ENCODE data around the gene MTHFD1L. TPM values are rescaled to one million over a fixed set of nuclear protein-coding genes. Genes with fewer than 3 reads are reported as not detected.

MTHFD1L gene
- total RNA-seq, 1 donor from 2014 or later = 32.5 TPM

DNA sequence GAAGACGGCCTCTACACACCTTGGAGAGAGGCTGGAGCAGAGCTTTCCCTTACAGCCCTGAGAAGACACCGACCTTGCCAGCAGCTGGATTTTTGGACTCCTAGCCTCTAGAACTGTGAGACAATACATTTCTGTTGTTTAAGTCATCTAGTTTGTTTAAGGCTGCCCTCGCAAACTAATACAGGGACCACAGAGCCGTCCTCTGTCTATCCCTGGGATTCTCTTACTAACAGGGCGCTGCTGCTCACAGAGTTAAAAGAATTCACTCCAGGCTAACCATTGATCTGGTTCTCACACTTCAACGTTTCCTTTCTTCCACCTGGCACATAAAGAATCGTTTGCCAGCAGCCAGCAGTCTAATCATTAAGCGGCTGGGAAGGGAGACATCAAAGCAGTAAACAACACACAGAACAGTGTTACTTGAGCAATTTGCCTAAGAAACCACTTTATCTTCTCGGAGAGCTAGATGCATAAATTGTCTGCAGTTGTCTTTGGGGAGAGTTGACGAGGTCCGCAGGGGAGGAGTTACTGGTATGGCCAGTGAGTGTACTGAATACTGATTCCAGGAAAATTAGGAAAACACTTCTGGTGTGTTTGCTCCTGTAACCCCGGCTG, 270.7 kb downstream of the MTHFD1L start:
- DNase-seq (ENCODE audit: low spot score) = peak; percentile 69
- Histone ChIP-seq H3K4me3 (no peak overlapping the region), H3F3A (ENCODE audit: low read depth) (peaks cover 15% of the 10 kb centered on the region), H3K36me3 (no peaks in the 10 kb centered on the region), H3K9me3 (ENCODE audit: low read depth) (no peaks in the 10 kb centered on the region), H2AFZ (replicated peaks) (peak overlapping the region; percentile 73), H3K79me2 (ENCODE audit: low read depth) (no peaks in the 10 kb centered on the region), H3K27me3 (no peaks in the 10 kb centered on the region), H3K4me1 (peaks cover 11% of the 10 kb centered on the region), H4K20me1 (ENCODE audit: low read depth) (no peaks in the 10 kb centered on the region), H3K27ac (peak overlapping the region; percentile 69), H3K4me2 (peak overlapping the region; percentile 68), H3K9ac (no peak overlapping the region)
- no peak overlapping the region for H3K4me3 Mint-ChIP-seq
- H3K27ac Mint-ChIP-seq = peak overlapping the region; percentile 78
- H3K36me3 Mint-ChIP-seq = peaks cover 9% of the 10 kb centered on the region
- TF ChIP-seq, protein P1, sequence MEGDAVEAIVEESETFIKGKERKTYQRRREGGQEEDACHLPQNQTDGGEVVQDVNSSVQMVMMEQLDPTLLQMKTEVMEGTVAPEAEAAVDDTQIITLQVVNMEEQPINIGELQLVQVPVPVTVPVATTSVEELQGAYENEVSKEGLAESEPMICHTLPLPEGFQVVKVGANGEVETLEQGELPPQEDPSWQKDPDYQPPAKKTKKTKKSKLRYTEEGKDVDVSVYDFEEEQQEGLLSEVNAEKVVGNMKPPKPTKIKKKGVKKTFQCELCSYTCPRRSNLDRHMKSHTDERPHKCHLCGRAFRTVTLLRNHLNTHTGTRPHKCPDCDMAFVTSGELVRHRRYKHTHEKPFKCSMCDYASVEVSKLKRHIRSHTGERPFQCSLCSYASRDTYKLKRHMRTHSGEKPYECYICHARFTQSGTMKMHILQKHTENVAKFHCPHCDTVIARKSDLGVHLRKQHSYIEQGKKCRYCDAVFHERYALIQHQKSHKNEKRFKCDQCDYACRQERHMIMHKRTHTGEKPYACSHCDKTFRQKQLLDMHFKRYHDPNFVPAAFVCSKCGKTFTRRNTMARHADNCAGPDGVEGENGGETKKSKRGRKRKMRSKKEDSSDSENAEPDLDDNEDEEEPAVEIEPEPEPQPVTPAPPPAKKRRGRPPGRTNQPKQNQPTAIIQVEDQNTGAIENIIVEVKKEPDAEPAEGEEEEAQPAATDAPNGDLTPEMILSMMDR (IDR thresholded peaks at IDR 0.05) = no peak
- TF ChIP-seq EZH2 (IDR thresholded peaks at IDR 0.05) = no peak
- no peak for TF ChIP-seq EZH2phosphoT487 (IDR thresholded peaks at IDR 0.05)
- peaks cover 16% of the 10 kb centered on the region for H3K9me3 Mint-ChIP-seq
- H3K27me3 Mint-ChIP-seq (ENCODE audit: insufficient read depth, low read depth) = peaks cover 5% of the 10 kb centered on the region
- peaks cover 30% of the 10 kb centered on the region for H3K4me1 Mint-ChIP-seq

DNA sequence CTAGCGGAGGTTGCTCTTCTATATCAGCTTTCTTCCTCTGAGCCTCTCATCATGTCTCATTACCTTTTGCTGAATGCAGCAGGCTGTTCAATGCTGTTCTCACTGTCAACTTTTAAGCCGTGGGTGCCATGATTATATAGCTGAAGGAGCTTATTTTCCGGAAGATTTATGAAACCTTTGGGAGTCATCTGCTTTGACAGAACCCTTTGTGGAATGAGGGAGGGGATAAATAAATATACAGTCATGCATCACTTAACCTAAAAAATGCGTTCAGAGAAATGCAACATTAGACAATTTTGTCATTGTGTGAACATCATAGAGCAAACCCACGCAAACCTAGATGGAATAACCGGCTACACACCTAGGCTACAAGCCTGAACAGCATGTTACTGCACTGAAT, 272.0 kb downstream of the MTHFD1L start:
- H2AFZ ChIP-seq (replicated peaks) = no peak overlapping the region
- Mint-ChIP-seq H3K36me3 (peaks cover 7% of the 10 kb centered on the region), H3K4me3 (no peak overlapping the region), H3K9me3 (peaks cover 13% of the 10 kb centered on the region), H3K27ac (no peak overlapping the region), H3K4me1 (peaks cover 37% of the 10 kb centered on the region), H3K27me3 (ENCODE audit: insufficient read depth, low read depth) (peaks cover 5% of the 10 kb centered on the region)
- H3K4me3 ChIP-seq = no peak overlapping the region
- H3K27me3 ChIP-seq = no peaks in the 10 kb centered on the region
- H3K9me3 ChIP-seq (ENCODE audit: low read depth) = no peaks in the 10 kb centered on the region
- DNase-seq (ENCODE audit: low spot score) = no peak
- no peak for TF ChIP-seq EZH2 (IDR thresholded peaks at IDR 0.05)
- no peak for TF ChIP-seq EZH2phosphoT487 (IDR thresholded peaks at IDR 0.05)
- TF ChIP-seq, protein P1 (IDR thresholded peaks at IDR 0.05) = no peak
- H3K4me1 ChIP-seq = peaks cover 16% of the 10 kb centered on the region
- no peak overlapping the region for H3K27ac ChIP-seq
- peaks cover 15% of the 10 kb centered on the region for H3F3A ChIP-seq (ENCODE audit: low read depth)
- H3K4me2 ChIP-seq = no peak overlapping the region
- no peaks in the 10 kb centered on the region for H3K79me2 ChIP-seq (ENCODE audit: low read depth)
- H3K9ac ChIP-seq = no peak overlapping the region
- no peaks in the 10 kb centered on the region for H4K20me1 ChIP-seq (ENCODE audit: low read depth)
- no peaks in the 10 kb centered on the region for H3K36me3 ChIP-seq

DNA sequence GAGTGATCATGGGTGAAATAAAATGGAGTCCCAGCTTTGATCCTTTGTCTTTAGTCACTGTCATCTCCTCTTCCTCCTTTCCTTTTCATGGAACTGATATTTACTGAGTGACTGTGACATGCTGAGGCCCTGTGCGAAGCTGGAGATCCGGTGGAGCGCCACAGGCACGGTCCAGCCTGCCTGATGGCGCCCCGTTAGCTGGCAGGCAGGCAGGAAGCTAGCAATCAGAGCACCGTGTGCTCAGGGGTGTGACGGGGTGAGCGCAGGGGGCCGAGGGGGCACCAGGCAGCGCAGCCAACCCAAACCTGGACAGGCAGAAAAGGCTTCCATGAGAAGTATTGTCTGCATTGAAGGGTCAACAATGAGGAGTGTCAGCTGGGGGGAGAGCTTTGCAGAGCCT, 274.0 kb downstream of the MTHFD1L start:
- peak overlapping the region; percentile 28 for H2AFZ ChIP-seq (replicated peaks)
- Mint-ChIP-seq H3K4me1 (peaks cover 48% of the 10 kb centered on the region), H3K4me3 (no peak overlapping the region), H3K36me3 (no peaks in the 10 kb centered on the region), H3K27me3 (ENCODE audit: insufficient read depth, low read depth) (peaks cover 2% of the 10 kb centered on the region), H3K9me3 (peaks cover 7% of the 10 kb centered on the region), H3K27ac (peak overlapping the region; percentile 93)
- H3K27ac ChIP-seq = no peak overlapping the region
- no peaks in the 10 kb centered on the region for H4K20me1 ChIP-seq (ENCODE audit: low read depth)
- H3F3A ChIP-seq (ENCODE audit: low read depth) = peaks cover 15% of the 10 kb centered on the region
- no peaks in the 10 kb centered on the region for H3K36me3 ChIP-seq
- H3K79me2 ChIP-seq (ENCODE audit: low read depth) = no peaks in the 10 kb centered on the region
- H3K27me3 ChIP-seq = no peaks in the 10 kb centered on the region
- no peak for DNase-seq (ENCODE audit: low spot score)
- H3K9ac ChIP-seq = no peak overlapping the region
- TF ChIP-seq, protein P1 (IDR thresholded peaks at IDR 0.05) = no peak
- TF ChIP-seq EZH2phosphoT487 (IDR thresholded peaks at IDR 0.05) = no peak
- no peak for TF ChIP-seq EZH2 (IDR thresholded peaks at IDR 0.05)
- H3K4me3 ChIP-seq = no peak overlapping the region
- no peak overlapping the region for H3K4me2 ChIP-seq
- no peaks in the 10 kb centered on the region for H3K9me3 ChIP-seq (ENCODE audit: low read depth)
- H3K4me1 ChIP-seq = peaks cover 16% of the 10 kb centered on the region
